H9 (cell line): Measurements from ENCODE around the gene MLLT6. TPM values are rescaled to one million over a fixed set of nuclear protein-coding genes. Genes with fewer than 3 reads are reported as not detected.

Source experiments
- DNase-seq: peaks from one replicate; pipeline ENCODE4 v3.0.0-alpha.2; 2017
- H2AFZ ChIP-seq: one replicate; pipeline ENCODE4 v1.6.1; 2013; ENCODE audit warnings: mild to moderate bottlenecking, low read length, control low read depth, moderate library complexity
- H2AK5ac ChIP-seq: 2 replicates; pipeline ENCODE4 v1.6.1; 2013; ENCODE audit warnings: low read length, control low read depth, mixed read lengths; ENCODE audit not compliant: insufficient read length
- H2BK120ac ChIP-seq: one replicate; pipeline ENCODE4 v1.6.1; 2013; ENCODE audit warnings: low read depth, mild to moderate bottlenecking, low read length, control low read depth, inconsistent platforms; ENCODE audit not compliant: poor library complexity, severe bottlenecking
- H2BK12ac ChIP-seq: 2 replicates; pipeline ENCODE4 v1.6.1; 2013; ENCODE audit warnings: low read length, control low read depth, mixed read lengths, low read depth; ENCODE audit not compliant: insufficient read length
- H2BK15ac ChIP-seq: 2 replicates; pipeline ENCODE4 v1.6.1; 2013; ENCODE audit warnings: low read depth, low read length, control low read depth
- H2BK20ac ChIP-seq: one replicate; pipeline ENCODE4 v1.6.1; 2013; ENCODE audit warnings: low read depth, mild to moderate bottlenecking, low read length, control low read depth, inconsistent platforms; ENCODE audit not compliant: poor library complexity, severe bottlenecking
- H2BK5ac ChIP-seq: 2 replicates; pipeline ENCODE4 v1.6.1; 2013; ENCODE audit warnings: low read length, control low read depth, mixed read lengths; ENCODE audit not compliant: insufficient read length
- H3K14ac ChIP-seq: 2 replicates; pipeline ENCODE4 v1.6.1; 2013; ENCODE audit warnings: low read length, control low read depth; ENCODE audit not compliant: insufficient read depth
- H3K18ac ChIP-seq: 2 replicates; pipeline ENCODE4 v1.6.1; 2013; ENCODE audit warnings: low read depth, mild to moderate bottlenecking, mixed read lengths, low read length, control low read depth; ENCODE audit not compliant: insufficient read length
- H3K23ac ChIP-seq: 2 replicates; pipeline ENCODE4 v1.6.1; 2013; ENCODE audit warnings: low read length, control low read depth, mixed read lengths, low read depth; ENCODE audit not compliant: insufficient read length
- H3K23me2 ChIP-seq: 2 replicates; pipeline ENCODE4 v1.6.1; 2013; ENCODE audit warnings: low read depth, mild to moderate bottlenecking, mixed read lengths, low read length, control low read depth; ENCODE audit not compliant: insufficient read length, poor library complexity, severe bottlenecking
- H3K27ac ChIP-seq: 2 replicates; pipeline ENCODE4 v1.5.1; 2013; ENCODE audit warnings: low read length, control low read depth, mixed read lengths, low read depth; ENCODE audit not compliant: insufficient read length
- H3K27me3 ChIP-seq: 2 replicates; pipeline ENCODE4 v1.6.1; 2013; ENCODE audit warnings: low read length, control low read depth, inconsistent platforms; ENCODE audit not compliant: insufficient read depth
- H3K4ac ChIP-seq: 2 replicates; pipeline ENCODE4 v1.6.1; 2013; ENCODE audit warnings: low read depth, mild to moderate bottlenecking, control low read depth, inconsistent platforms, low read length, moderate library complexity
- H3K4me1 ChIP-seq: 2 replicates; pipeline ENCODE4 v1.6.1; 2013; ENCODE audit warnings: low read length, control low read depth, inconsistent platforms; ENCODE audit not compliant: insufficient read depth
- H3K4me2 ChIP-seq: 2 replicates; pipeline ENCODE4 v1.6.1; 2013; ENCODE audit warnings: low read length, control low read depth, mixed read lengths; ENCODE audit not compliant: insufficient read length, insufficient read depth
- H3K56ac ChIP-seq: 2 replicates; pipeline ENCODE4 v1.6.1; 2013; ENCODE audit warnings: low read depth, mild to moderate bottlenecking, mixed read lengths, low read length, control low read depth; ENCODE audit not compliant: insufficient read length
- H3K79me1 ChIP-seq: 2 replicates; pipeline ENCODE4 v1.6.1; 2013; ENCODE audit warnings: low read depth, mild to moderate bottlenecking, moderate library complexity, low read length, control low read depth, inconsistent platforms; ENCODE audit not compliant: insufficient read depth, poor library complexity, severe bottlenecking
- H3K79me2 ChIP-seq: 2 replicates; pipeline ENCODE4 v1.6.1; 2013; ENCODE audit warnings: low read length, control low read depth, inconsistent platforms; ENCODE audit not compliant: insufficient read depth
- H3K9ac ChIP-seq: 2 replicates; pipeline ENCODE4 v1.6.1; 2013; ENCODE audit warnings: low read length, control low read depth, mixed read lengths; ENCODE audit not compliant: insufficient read length; ENCODE audit errors: extremely low read depth
- H3K9me3 ChIP-seq: one replicate; pipeline ENCODE4 v1.6.1; 2013; ENCODE audit warnings: low read depth, low read length, inconsistent platforms; ENCODE audit not compliant: control insufficient read depth
- H3T11ph ChIP-seq: one replicate; pipeline ENCODE4 v1.6.1; 2013; ENCODE audit warnings: mild to moderate bottlenecking, low read length, control low read depth, inconsistent platforms
- H4K20me1 ChIP-seq: one replicate; pipeline ENCODE4 v1.6.1; 2013; ENCODE audit not compliant: control insufficient read depth, insufficient read length, insufficient read depth
- H4K5ac ChIP-seq: 2 replicates; pipeline ENCODE4 v1.6.1; 2013; ENCODE audit warnings: low read depth, mild to moderate bottlenecking, mixed read lengths, low read length, control low read depth; ENCODE audit not compliant: insufficient read length
- H4K8ac ChIP-seq: replicated peaks from 2 replicates; pipeline ENCODE4 v1.6.1; 2013; ENCODE audit warnings: low read length, control low read depth, mixed read lengths, low read depth; ENCODE audit not compliant: insufficient read length
- H4K91ac ChIP-seq: 2 replicates; pipeline ENCODE4 v1.6.1; 2013; ENCODE audit warnings: low read depth, mild to moderate bottlenecking, moderate library complexity, mixed read lengths, low read length, control low read depth; ENCODE audit not compliant: insufficient read length
- H3K27ac Mint-ChIP-seq, 3 experiments: 2 replicates in 2 of 3; 3 replicates in 1 of 3; pipeline ENCODE4 v1.8.0; 2020 to 2021; ENCODE audit warnings: mixed read lengths in 3 of 3, mild to moderate bottlenecking in 1 of 3, moderate library complexity in 1 of 3
- H3K27me3 Mint-ChIP-seq: 2 replicates; pipeline ENCODE4 v1.8.0; 2021; ENCODE audit warnings: low read depth, mild to moderate bottlenecking, moderate library complexity, mixed read lengths
- H3K36me3 Mint-ChIP-seq, 3 experiments: 2 replicates in 2 of 3; 3 replicates in 1 of 3; pipeline ENCODE4 v1.8.0; 2020 to 2021; ENCODE audit warnings: low read depth in 3 of 3, mixed read lengths in 3 of 3; ENCODE audit not compliant: insufficient read depth in 1 of 3
- H3K4me1 Mint-ChIP-seq, 2 experiments: 2 replicates each; pipeline ENCODE4 v1.8.0; 2020; ENCODE audit warnings: mixed read lengths in 2 of 2
- H3K4me3 Mint-ChIP-seq, 2 experiments: 2 replicates in 1 of 2; 3 replicates in 1 of 2; pipeline ENCODE4 v1.8.0; 2020 to 2021; ENCODE audit warnings: mild to moderate bottlenecking in 2 of 2, mixed read lengths in 2 of 2, moderate library complexity in 1 of 2
- H3K9me3 Mint-ChIP-seq, 2 experiments: 2 replicates in 1 of 2; 3 replicates in 1 of 2; pipeline ENCODE4 v1.8.0; 2020; ENCODE audit warnings: mild to moderate bottlenecking in 2 of 2, mixed read lengths in 2 of 2, moderate library complexity in 1 of 2
- WGBS: extraction: QIAGEN DNeasy Blood & Tissue Kit; methylation state at CpG from one replicate; pipeline ENCODE4 v1.1.7; 2013; ENCODE audit warnings: missing lambda C conversion rate, low lambda C conversion rate, mixed read lengths; ENCODE audit not compliant: insufficient read length; ENCODE audit errors: extremely low coverage; 5-methylcytosine and 5-hydroxymethylcytosine counted together
- total RNA-seq: library from RNA; stranded (reverse); gene quantifications from 2 replicates; pipeline ENCODE4 v1.2.1, GENCODE V29; 2021
- TF ChIP-seq, protein P1 (sequence below): fragments of 200-600 bp; sonication (generic); conservative IDR thresholded peaks from 3 replicates; pipeline ENCODE4 v1.8.0; 2021; ENCODE audit warnings: antibody characterized with exemption, mild to moderate bottlenecking

The MLLT6 gene
- total RNA-seq, 1 experiment from 2014 or later, result 26.4 TPM

DNA sequence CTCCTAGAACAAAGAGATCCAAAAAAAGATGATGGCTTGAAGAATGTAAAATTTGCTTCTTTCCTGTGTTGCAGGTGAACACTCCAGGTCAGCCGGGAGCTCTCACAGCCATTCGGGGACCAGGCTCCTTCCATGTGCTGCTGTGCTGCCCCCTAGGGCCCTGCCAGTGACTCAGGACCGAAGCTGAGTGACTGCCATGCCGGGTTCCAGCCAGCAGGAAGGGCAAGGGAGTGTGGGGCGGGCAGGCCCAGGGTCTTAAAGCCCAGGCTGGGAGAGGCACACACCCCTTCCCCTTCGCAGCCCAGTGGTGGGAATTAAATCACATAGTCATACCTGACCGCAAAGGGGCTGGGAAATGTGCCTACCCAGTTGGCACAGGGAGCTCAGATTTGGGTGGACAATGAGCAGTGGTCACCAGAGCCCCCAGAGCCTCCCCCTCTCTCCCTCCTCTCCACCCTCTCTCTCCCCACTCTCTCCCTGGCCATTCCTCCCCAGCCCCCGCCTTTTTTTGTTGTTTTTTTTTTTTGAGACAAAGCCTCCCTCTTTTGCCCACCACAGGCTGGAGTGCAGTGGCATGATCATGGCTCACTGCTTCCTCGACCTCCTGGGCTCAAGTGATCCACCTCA is 41.8 kb upstream of the MLLT6 start:
- Histone ChIP-seq H3K23me2 (no peaks in the 10 kb centered on the region), H3K9ac (no peak overlapping the region), H2BK20ac (no peak overlapping the region), H3K79me2 (no peaks in the 10 kb centered on the region), H3K23ac (no peak overlapping the region), H3K56ac (no peak overlapping the region), H3K18ac (no peak overlapping the region), H3K4me2 (no peak overlapping the region), H2AK5ac (no peak overlapping the region), H3K27me3 (peaks cover 4% of the 10 kb centered on the region; the same call in 1 of the 2 replicates), H3K4me1 (no peaks in the 10 kb centered on the region), H2BK12ac (no peak overlapping the region), H2BK5ac (no peak overlapping the region), H4K5ac (no peak overlapping the region), H4K8ac (no peak overlapping the region), H3K27ac (no peak overlapping the region), H4K91ac (no peak overlapping the region), H2BK120ac (no peak overlapping the region), H3T11ph (no peak overlapping the region), H2BK15ac (no peak overlapping the region), H2AFZ (no peak overlapping the region), H3K4ac (no peak overlapping the region), H4K20me1 (no peaks in the 10 kb centered on the region), H3K14ac (no peak overlapping the region), H3K9me3 (no peaks in the 10 kb centered on the region), H3K79me1 (no peaks in the 10 kb centered on the region)
- Mint-ChIP-seq H3K4me1 (peaks cover 16 to 35% of the 10 kb centered on the region in 2 experiments), H3K27me3 (peaks cover 48% of the 10 kb centered on the region), H3K27ac (no peak overlapping the region), H3K4me3 (no peak overlapping the region), H3K9me3 (peaks cover 0 to 3% of the 10 kb centered on the region in 2 experiments; a peak in 1 of 5 replicates), H3K36me3 (no peaks in the 10 kb centered on the region; a peak in 1 of 7 replicates)
- peak; percentile 98 for DNase-seq
- TF ChIP-seq, protein P1, sequence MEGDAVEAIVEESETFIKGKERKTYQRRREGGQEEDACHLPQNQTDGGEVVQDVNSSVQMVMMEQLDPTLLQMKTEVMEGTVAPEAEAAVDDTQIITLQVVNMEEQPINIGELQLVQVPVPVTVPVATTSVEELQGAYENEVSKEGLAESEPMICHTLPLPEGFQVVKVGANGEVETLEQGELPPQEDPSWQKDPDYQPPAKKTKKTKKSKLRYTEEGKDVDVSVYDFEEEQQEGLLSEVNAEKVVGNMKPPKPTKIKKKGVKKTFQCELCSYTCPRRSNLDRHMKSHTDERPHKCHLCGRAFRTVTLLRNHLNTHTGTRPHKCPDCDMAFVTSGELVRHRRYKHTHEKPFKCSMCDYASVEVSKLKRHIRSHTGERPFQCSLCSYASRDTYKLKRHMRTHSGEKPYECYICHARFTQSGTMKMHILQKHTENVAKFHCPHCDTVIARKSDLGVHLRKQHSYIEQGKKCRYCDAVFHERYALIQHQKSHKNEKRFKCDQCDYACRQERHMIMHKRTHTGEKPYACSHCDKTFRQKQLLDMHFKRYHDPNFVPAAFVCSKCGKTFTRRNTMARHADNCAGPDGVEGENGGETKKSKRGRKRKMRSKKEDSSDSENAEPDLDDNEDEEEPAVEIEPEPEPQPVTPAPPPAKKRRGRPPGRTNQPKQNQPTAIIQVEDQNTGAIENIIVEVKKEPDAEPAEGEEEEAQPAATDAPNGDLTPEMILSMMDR, result peak; percentile 99
- WGBS, result no CpG with 5 or more reads among the region's 9 CpGs
